Endometrium (tissue), 2 donors: ENCODE measurements around the gene MRPL44.
"Not testable (repeated sequence)": the region's sequence is repeated elsewhere in the genome, so short reads cannot be mapped to it uniquely, and the experiment has no call there.

Experiments used
- FAIRE-seq: peaks from 2 replicates; lab custom pipeline; 2012; peaks lifted over from hg19 to GRCh38; lab: Jason Lieb, UNC
- donor health status: control.
- donor health status: control.

MRPL44 gene

DNA sequence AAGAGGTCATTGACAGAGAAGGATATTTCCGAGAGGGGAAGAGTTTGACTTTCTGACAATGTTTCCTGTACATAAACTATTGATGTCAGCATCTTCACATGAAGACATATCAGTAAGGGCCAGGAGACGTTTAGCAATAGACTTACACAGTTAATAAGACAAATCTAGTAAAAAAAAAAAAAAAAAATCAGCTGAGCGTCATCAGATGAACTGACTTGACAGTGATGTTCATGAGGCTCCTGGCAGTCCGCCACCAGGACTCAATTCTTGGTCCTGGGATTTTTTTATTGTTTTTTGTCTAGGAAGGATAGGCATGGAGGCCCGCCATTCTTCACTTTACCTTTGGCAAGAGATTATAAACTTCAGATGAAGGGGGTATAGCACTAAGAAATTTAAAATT lies 14.5 kb downstream of the MRPL44 start:
- FAIRE-seq = no peak

GRCh38 chr2:223972656-223973102 lies 15.4 kb downstream of the MRPL44 start:
- FAIRE-seq = no peak

- FAIRE-seq = no peak
These were observed 16.3 kb downstream of the MRPL44 start for GRCh38 chr2:223973606-223974005.

DNA sequence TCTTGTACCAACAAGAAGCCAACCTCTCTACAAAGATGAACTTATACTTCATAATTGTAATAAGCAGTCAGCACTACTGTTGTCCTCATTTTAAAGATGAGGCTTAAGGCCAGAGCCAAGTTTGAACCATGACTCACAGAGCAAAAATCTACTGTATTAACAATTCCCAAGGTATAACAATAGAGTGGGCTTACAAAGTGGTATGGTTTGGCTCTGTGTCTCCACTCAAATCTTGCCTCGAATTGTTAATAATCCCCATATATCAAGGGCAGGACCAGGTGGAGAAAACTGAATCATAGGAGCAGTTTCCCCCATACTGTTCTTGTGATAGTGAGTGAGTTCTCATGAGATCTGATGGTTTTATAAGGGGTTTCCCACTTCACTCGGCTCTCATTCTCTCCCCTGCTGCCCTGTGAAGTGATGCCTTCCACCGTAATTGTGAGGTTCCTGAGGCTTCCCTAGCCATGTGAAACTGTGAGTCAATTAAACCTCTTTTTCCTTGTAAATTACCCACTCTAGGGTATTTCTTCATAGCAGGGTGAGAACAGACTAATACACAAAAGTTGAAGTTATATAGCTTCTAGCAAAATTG lies 19.5 kb downstream of the MRPL44 start:
- no peak for FAIRE-seq

DNA sequence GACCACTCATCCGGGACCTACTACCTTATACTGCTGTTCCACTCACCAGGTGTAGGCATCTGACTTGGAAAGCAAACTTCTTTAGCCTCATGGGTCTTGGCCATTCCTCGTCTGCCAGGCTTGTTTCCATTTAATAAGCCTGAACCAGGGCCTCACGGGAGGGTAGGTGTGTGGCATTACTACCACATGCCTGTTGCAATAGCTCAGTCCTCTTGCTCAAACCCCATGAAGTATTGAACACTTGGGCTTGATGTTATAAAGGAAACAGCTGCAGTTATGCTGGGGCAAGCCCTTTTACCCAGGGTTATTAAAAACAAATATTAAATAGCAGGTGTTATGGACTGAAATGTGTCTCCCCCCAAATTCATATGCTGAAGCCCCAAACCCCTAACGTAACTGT lies 21.2 kb downstream of the MRPL44 start:
- no peak for FAIRE-seq

DNA sequence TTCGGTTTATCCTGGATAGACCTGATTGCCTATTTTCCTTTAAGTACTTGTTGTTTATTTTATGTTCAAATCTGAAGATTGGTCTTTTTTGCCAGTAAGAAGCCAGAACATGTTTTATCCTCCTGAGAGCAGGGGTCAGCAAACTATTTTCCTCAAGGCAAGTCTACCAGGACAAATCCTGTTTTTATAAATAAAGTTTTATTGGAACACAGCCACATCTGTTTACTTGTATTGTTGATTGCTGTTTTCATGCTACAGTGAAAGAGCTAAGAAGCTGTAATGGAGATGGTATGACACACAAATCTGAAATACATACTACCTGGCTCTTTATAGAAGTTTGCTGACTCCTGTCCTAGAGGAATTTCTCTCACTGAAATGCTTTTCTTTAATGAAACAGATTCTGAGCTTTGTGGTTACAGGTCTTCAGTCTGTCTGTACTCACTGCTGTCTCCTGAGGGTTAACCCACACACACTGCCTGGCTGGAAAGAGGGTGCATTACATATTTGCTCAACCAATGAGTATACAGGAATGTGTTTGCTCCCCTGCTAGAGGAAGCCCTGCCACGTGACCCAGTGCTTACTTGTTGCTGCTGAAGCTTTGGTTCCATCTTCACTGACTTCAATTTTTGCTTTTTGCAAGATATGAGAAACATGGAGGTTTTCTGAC lies 22.6 kb downstream of the MRPL44 start:
- no peak for FAIRE-seq

DNA sequence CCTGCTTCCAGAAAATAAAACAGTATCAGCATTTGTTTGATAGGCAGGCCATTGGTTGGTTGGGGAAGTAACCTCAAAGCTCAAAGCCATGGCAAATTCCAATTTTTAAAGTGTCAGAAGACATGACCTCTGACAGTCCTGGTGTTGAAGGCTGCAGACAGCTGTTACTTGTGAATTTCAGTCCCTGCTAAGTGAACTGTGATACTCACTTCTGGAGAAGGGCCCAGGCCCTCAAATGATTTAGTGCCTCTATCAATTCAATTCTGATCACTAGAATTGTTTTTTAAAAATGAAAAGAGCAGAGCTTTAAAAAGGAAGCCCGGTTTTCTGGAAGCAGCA lies 23.1 kb downstream of the MRPL44 start:
- no peak for FAIRE-seq

DNA sequence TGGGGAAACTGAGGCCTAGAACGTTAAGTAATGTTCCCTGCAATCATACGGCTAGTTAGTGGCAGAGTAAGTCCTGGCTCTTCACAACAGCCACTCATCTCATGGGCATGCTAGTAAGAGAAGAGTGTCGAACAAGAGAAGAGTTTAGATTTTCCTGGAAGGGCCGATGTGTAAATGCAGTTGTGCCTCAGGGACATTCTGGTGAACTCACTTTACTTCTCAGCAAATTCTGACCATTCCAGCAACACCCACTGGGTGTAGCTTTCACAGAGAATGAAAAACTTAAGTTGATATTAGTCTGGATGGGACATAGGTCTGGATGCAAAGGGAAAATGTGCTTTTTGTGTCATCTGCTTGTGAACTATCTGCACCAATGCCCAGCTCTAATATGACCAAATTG lies 23.5 kb downstream of the MRPL44 start:
- FAIRE-seq = no peak

DNA sequence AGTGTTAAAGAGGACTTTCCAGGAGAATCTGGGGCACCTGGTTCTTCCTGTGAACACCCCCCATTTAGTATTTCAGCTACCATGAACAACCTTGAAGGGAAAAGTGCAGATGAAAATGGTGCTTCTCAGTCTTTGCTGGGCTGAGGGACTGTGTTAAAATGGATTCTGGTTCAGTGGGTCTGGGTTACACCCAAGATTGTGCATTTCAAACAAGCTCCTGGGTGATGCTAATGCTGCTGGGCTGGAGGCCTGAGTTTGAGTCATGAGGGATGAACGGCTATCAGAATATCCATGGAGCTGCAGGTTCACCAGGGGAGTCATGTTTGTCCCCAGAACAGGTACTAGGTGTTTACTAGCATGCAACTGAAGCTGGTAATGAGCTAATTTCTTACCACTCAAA lies 24.0 kb downstream of the MRPL44 start:
- FAIRE-seq = no peak

- no peak for FAIRE-seq
These were observed 32.1 kb downstream of the MRPL44 start for GRCh38 chr2:223989206-223989855.

DNA sequence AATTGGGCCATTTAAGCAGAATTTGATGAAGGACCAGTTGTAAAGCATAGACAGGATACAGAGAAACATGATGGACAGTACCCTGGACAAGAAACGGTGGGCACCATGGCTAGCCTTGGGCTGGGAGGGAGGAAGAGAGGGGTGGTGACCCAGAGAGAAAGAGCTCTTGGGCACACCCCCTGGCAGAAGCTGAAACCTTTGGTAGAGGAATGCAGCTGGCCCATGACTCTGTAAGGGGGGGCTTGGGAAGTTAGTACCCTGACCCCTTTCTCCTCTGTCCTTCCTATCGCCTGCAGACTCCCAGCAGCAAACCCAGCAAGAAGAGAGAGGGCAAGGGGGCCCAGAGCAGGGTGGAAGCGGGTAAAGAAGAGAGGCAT lies 32.6 kb downstream of the MRPL44 start:
- FAIRE-seq = no peak

DNA sequence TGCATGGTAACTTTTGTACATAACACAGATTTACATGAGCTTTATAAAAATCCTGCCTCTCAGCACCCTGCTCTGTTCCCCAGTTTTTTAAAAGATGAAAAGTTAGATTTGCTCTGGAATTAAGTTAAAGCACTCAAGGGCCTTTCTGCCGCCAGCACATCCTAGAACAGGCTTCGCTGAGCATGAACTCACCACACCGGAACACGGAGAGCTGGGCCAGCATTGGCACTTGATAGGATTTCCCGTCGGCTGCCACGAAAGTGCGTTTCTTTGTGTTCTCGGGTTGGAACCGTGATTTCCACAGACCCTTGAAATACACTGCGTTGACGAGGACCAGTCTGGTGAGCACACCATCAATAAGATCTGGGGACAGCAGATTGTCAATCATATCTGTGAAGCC lies 34.3 kb downstream of the MRPL44 start:
- FAIRE-seq = no peak

DNA sequence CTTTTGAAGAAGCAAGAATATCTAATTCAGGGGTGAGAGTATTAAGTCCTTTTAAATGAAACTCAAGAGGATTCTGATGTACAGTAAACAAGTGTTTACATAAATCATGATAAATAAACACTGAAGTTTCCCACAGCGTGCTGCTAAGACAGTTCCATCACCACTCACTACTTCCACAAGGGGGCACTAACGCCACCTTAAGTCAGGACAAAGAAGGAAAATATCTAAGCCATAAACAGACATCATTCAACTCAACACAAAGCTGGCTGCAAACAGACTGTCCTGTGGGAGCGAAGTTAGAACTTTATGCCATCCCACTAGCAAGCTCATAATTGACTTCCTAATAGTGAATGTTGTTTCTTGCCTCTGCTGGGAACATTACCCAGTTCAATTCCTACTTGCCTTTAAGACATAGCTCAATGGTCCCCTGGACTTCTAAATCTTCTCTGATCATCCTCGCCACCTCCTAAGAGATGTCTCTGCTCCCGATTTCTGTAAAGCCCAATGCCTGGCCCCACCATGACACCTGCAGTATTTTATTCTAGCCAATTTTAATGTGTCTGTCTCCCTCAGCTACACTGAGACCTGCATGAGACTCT lies 36.5 kb downstream of the MRPL44 start:
- peak; percentile 91 for FAIRE-seq

DNA sequence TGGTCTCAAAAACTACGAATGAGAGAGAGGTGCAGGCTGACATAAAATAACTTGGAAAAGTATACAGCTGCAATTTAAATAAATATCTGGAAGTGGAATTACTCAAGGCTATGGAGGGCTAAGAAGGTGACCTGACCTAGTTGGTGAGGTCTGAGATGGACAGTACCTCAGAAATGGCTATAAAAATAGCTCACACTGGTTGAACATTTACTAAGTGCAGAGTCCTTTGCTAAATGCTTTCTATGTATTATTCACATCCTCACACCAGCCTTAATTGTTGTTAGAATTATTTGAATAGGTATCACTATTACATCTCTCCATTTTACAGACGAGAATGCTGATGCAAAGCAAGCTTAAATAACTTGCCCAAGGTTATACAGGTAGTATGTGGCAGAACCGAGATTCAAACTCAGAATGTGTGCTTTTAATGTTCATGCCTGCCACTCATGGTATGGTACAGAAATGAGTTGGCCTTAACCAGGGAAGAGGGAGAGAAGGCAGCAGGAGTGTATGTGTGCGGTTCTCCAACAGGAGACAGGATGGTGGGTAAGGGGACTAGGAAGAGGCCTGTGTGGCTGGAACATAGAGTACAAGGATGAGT lies 37.4 kb downstream of the MRPL44 start:
- no peak for FAIRE-seq

GRCh38 chr2:223995569-223995968 lies 38.3 kb downstream of the MRPL44 start:
- FAIRE-seq = no peak

DNA sequence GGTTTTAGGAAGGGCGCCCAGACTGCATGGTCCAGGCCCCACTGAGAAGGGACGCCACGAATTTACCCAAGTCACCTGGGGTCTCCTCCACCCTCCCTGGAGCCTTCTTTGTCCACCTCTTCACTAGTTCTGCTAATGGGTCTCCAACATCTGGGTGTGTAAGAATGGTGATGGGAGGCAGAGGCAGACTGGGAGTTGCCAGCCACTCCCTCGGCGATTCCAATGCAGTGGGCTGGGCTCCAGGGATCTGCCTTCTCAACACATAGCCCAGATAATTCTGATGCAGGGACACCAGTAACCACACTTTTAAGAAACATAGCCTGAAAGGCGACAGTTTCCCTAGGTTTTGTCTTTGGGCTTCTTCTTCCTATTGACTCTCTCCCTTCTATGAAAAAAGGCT lies 39.1 kb downstream of the MRPL44 start:
- no peak for FAIRE-seq

- no peak for FAIRE-seq
These were observed 40.7 kb downstream of the MRPL44 start for GRCh38 chr2:223997938-223998337.

GRCh38 chr2:223998948-223999347 lies 41.7 kb downstream of the MRPL44 start:
- FAIRE-seq = no peak

- no peak for FAIRE-seq
These were observed 42.6 kb downstream of the MRPL44 start for GRCh38 chr2:223999862-224000261.

GRCh38 chr2:224000662-224001061 lies 43.4 kb downstream of the MRPL44 start:
- FAIRE-seq = not testable (repeated sequence)

- FAIRE-seq = no peak
These were observed 46.9 kb downstream of the MRPL44 start for GRCh38 chr2:224004105-224004695.

DNA sequence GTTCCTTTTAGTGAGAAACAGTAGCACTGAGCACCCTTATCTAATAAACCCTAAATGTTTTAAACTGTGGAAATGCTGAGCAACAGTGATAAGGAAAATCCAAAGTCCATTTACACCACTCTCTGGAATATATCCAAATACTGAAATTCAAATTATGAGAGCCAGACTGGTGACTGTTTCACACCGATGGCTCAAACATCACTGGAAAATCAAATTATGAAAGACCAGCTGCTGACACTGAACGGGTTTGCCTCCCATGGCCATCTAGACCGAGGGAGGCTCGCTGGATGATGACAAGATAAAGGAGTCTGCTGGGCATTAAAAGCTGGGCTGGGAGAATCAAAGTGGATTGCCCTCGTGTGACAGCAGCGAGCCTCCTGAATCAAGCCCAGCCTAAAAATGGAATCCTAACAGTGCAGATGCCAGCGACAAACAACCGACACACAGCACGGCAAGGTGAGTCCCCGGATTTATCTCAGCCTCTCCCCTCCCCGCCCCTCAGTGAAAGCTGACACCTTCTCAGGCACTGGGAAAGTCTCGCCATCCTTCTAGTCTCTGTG lies 51.5 kb downstream of the MRPL44 start:
- FAIRE-seq = no peak
